ENCODE data around the gene GPHN.

GPHN gene

GRCh38 chr14:66507722-66508546 is at the start of gene GPHN:
TSS of gene GPHN (plus strand) at chr14:66508147.
- DNase-seq (ENCODE audit: low read depth) = peak; percentile 98

- no peak for DNase-seq (ENCODE audit: low read depth)
These were observed 48.3 kb upstream of the GPHN start for GRCh38 chr14:66459603-66460002.

- DNase-seq (ENCODE audit: low read depth) = no peak
These were observed 43.7 kb upstream of the GPHN start for GRCh38 chr14:66464261-66464660.

DNA sequence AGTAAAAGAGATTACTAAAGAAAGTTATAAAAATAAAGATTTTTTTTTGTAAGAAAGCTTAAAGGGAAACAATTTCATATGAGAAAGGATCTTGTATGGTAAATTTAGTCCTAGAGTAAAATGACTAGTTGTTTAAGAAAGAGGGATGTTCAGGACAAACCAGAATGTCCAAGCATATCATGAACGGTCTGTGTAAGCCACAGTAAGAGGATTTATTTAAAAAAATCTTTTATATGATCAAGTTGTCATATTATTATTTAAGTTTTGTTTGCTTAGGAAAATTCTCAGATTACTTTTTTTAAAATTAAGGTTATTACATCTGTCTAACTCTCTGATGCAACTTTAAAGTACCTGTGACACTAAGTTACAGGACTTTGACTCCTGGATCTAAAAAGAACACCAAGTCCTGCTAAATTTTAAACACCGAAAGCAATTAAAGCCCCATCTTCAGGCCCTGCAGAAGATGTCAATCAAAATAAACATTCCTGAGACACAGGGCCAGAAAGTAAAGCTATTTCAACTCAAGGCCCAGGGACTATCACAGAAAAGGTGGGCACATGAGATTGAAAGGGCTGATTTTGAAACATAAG is 39.1 kb upstream of the GPHN start:
- DNase-seq (ENCODE audit: low read depth) = no peak

DNA sequence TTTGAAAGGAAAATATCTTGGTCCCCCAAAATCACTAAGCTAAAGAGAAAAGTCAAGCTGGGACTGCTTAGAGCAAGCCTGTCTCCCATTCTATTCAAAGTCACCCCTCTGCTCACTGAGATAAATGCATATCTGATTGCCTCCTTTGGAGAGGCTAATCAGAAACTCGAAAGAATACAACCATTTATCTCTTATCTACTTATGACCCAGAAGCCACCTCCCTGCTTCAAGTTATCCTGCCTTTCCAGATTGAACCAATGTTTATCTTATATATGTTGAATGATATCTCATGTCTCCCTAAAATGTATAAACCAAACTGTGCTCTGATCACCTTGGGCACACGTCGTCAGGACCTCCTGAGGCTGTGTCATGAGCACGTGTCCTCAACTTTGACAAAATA is 36.4 kb upstream of the GPHN start:
- no peak for DNase-seq (ENCODE audit: low read depth)

DNA sequence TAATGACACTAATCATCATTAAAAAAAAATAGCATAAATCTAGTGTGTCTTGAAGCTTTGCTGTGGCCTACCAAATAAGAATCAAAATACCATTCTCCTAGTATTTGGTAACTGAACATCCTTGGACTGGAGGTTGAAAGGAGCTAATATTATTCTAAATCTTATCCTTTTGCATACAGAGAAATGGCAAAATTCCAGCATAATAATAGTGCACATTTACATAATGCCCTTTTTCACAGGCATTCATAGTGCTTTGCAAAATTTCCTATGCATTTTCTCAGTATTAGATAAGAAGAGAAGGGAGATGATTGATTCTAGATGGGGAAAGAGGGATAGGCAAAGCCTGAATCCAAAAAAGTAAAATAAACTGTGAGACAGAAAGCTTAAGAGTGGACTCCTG is 35.7 kb upstream of the GPHN start:
- DNase-seq (ENCODE audit: low read depth) = no peak

DNA sequence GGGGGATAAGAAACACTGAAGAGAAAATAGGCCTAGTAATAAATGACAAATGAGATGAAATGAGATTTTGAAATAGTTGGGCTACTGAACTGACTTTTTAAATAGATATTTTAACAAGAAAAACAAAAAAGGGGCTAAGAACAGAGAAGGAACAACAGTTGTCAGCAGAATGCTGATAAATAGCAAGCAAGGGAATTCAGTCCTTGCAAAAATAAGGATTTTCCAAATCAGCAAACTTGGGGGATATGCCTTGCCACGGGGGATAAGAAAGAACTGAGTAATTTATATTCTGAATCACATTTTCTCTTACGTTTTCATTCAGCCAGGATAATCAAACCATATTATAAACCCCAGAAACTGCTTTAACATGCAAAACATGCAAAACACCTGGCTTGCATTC is 34.7 kb upstream of the GPHN start:
- no peak for DNase-seq (ENCODE audit: low read depth)

GRCh38 chr14:66476964-66477363 is 31.0 kb upstream of the GPHN start:
- DNase-seq (ENCODE audit: low read depth) = peak; percentile 48

DNA sequence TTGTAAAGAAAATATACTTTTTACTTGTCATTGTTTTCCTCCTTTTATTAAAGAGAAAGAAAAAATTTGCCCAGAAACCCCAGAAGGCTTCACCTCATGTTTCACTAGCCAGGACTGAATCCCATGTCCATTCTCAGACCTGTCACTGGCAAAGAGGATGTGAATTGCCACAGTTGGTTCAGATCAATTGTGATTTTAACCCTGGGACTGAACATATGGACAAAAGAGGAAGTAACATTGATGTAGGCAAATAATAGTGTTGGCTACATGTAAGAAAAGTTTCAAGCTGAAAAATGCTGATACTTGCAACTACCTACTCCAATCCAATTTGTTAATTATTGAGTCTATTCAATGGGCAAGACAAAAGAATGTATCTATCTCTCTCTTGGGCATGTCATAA is 30.4 kb upstream of the GPHN start:
- no peak for DNase-seq (ENCODE audit: low read depth)

GRCh38 chr14:66482873-66483272 is 25.1 kb upstream of the GPHN start:
- no peak for DNase-seq (ENCODE audit: low read depth)

DNA sequence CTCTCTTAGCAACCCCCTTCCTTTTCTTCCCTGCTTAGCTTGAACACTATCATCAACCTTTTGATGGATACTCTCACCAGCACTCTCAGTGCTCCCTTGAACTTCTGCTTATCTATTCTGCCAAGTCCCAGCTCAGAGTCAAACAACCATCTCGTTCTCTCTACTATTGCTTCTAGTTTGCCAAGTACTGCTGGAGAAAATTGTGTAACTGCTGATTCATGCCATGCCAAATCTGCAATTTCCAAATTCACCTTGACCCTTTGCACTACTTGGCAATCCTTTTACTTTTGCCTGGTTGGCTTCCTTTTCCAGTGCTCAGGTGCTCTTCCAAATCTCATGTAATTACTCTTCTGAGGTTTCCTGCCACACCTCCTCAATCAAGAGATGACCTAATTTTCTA is 24.6 kb upstream of the GPHN start:
- DNase-seq (ENCODE audit: low read depth) = no peak

DNA sequence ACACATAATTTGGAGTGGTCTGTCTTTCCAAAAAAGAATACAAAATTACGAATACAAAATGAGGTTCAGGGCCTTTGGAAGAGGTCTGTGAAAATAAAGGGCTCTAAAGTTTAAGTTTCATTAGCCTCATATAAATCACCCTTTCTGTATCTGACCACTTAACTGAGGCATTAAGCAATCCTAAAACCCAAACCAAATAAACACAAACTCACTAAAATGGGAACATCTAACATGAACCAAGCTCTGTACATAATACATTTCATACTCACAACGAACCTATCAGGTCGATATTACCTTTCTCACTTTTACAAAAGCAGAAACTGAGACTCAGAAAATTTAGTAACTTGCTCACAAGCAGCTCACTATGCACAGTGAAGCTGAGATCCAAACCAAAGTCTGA is 22.9 kb upstream of the GPHN start:
- DNase-seq (ENCODE audit: low read depth) = no peak

- no peak for DNase-seq (ENCODE audit: low read depth)
These were observed 22.0 kb upstream of the GPHN start, which contains the start of gene CCDC196 for GRCh38 chr14:66485910-66486421. TSS of gene CCDC196 (plus strand) at chr14:66486371. CDS start at chr14:66486503, 132 bp downstream.

DNA sequence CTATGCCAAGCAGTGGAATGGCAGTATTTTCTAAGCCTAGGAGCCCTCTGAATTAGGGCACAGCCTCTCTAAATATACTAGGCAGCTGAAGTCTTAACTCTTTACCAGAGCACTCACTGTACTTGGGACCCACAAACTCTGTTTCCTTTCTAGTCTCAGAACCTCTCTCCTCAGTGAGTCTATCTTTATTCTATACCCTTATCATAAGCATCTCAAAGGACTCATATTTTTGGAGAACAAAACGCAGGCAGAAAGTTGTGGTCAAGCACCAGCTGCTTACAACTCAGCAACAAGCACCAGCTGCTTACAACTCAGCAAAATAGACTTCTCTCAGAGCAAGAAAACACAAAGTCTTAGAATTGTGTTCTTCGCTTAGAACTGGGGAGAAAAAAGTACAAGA is 20.8 kb upstream of the GPHN start:
- no peak for DNase-seq (ENCODE audit: low read depth)

- no peak for DNase-seq (ENCODE audit: low read depth)
These were observed 17.5 kb upstream of the GPHN start for GRCh38 chr14:66490143-66491111.

GRCh38 chr14:66493750-66494149 is 14.2 kb upstream of the GPHN start:
- no peak for DNase-seq (ENCODE audit: low read depth)

DNA sequence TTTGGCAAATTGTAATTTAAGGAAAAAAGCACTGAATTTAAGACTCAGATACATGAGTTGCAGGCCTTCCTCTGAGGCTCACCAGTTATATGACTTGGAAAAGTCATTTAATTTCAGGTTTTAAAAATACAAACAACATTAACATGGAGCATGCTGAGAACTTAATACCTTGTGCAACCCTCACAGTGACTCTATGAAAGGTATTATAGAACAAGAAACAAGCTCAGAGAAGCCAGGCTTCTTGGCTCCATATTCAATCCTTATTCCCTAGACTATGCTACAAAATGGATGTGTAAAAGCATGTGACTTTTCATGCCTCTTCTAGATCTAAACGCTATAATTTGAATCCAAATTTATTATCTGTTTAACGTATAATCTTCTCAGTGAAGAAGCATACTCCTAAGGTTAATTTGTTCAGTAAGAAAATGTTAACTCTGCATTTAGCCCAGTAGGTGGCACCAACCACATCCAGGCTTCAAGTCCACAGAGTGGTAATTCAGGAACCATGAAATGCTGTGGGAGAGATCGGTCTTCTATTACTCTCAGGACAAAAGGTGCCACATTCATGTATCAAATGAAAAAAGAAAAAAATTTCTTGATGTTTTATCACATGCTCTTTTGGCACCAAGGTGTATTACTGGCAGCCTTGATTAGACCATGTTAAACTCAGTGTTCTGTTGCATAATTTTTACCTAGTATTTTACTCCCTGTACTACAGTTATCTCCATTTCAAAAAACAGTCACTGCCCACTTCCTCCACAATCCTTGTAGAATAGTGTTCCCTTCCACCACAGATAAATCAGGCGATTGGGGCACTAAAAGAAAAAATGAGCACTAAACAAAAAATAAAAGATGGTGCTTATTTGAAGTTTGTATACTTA is 12.5 kb upstream of the GPHN start:
- peak; percentile 55 for DNase-seq (ENCODE audit: low read depth)

GRCh38 chr14:66496188-66496807 is 11.6 kb upstream of the GPHN start:
- no peak for DNase-seq (ENCODE audit: low read depth)

- no peak for DNase-seq (ENCODE audit: low read depth)
These were observed 11.0 kb upstream of the GPHN start for GRCh38 chr14:66496911-66497310.

DNA sequence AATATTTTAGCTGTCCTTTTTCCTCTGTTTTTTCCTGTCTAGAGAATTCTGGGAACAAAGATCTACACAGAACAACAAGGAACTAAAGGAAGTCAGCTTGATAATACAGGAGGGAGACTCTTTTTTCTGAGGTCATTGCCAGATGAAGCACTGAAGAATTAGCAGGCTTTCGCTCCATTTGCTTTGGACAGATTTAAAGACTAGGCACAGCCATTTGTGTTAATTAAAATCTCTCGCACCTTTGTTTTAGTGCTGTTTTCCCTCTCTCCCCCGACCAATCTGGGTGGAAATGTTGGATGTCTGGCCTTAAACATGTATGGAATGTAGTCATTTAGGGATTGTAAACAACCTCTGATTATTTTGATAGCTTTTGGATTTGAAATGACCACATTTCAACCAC is 9.6 kb upstream of the GPHN start:
- DNase-seq (ENCODE audit: low read depth) = no peak

DNA sequence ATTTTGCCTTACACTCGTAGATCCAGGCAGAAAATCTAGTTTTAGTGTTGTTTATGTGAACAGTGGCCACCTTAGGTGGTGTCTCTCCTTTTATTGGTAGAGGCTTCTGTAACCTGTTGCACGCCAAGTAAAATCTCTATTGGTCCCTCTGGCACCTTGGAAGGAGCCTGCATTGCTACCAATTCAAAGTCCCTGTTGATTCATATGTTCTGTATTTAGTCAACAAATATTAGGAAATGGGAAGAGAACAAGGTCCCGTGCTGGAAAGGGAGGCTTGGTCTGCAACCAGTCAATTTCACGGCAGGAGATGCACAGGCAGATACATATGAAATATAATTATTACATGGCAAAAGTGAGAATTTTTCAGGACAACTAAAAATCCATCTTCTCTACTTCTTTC is 6.4 kb upstream of the GPHN start:
- DNase-seq (ENCODE audit: low read depth) = no peak
